ENCODE measurements around the gene ULBP2. TPM values are rescaled to one million over a fixed set of nuclear protein-coding genes. Genes with fewer than 3 reads are reported as not detected.

Gene ULBP2
- total RNA-seq, 1 experiment from 2014 or later, result 0.13 TPM

DNA sequence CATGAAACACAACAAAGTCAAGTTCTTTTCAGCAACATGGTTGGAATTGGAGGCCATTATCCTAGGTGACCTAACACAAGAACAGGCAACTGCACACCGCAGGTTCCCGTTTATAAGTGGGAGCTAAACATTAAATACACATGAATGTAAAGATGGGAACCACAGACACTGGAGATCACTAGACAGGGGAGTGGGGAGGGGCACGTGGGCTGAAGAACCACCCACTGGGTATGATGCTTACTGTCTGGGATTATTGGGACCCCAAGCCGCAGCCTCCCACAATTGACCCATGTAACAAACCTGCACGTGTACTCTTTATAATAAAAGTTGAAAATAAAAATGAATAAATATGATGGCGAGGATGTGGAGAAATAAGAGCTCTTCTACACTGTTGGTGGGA lies 10.3 kb upstream of the ULBP2 start (continued):
- no peak for TF ChIP-seq ZNF219 (CRISPR knock-in tag; IDR thresholded peaks at IDR 0.05; ENCODE audit: borderline replicate concordance)
- TF ChIP-seq, protein P1, sequence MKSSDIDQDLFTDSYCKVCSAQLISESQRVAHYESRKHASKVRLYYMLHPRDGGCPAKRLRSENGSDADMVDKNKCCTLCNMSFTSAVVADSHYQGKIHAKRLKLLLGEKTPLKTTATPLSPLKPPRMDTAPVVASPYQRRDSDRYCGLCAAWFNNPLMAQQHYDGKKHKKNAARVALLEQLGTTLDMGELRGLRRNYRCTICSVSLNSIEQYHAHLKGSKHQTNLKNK (CRISPR knock-in tag; IDR thresholded peaks at IDR 0.05), result no peak
- no peak for TF ChIP-seq ZNF121 (CRISPR knock-in tag; IDR thresholded peaks at IDR 0.05)
- TF ChIP-seq ATF1 (CRISPR knock-in tag; IDR thresholded peaks at IDR 0.05), result no peak
- TF ChIP-seq, protein P2, sequence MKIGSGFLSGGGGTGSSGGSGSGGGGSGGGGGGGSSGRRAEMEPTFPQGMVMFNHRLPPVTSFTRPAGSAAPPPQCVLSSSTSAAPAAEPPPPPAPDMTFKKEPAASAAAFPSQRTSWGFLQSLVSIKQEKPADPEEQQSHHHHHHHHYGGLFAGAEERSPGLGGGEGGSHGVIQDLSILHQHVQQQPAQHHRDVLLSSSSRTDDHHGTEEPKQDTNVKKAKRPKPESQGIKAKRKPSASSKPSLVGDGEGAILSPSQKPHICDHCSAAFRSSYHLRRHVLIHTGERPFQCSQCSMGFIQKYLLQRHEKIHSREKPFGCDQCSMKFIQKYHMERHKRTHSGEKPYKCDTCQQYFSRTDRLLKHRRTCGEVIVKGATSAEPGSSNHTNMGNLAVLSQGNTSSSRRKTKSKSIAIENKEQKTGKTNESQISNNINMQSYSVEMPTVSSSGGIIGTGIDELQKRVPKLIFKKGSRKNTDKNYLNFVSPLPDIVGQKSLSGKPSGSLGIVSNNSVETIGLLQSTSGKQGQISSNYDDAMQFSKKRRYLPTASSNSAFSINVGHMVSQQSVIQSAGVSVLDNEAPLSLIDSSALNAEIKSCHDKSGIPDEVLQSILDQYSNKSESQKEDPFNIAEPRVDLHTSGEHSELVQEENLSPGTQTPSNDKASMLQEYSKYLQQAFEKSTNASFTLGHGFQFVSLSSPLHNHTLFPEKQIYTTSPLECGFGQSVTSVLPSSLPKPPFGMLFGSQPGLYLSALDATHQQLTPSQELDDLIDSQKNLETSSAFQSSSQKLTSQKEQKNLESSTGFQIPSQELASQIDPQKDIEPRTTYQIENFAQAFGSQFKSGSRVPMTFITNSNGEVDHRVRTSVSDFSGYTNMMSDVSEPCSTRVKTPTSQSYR (CRISPR knock-in tag; IDR thresholded peaks at IDR 0.05), result no peak
- TF ChIP-seq RELA (CRISPR knock-in tag; IDR thresholded peaks at IDR 0.05; ENCODE audit: borderline replicate concordance), result no peak

DNA sequence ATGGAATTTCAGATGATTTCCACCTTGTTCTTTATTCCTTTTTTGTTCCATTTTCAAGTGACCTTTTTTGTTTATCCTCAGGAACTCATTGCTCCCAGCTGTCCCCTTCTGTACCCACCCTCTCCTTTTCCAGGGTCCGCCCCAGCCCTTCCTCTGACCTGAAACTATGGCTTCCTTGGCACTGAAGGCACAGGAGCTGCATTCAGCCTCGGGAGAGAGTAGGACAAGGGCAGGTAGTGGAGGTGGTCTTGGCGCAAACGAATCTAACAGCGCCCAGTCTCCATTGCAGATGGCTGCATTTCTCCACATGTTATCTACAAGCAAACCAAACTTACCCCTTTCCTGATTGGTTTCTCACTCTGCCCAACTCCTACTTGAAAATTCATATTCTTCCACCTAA lies 8.8 kb upstream of the ULBP2 start:
- no peaks in the 10 kb centered on the region for H3K4me1 Mint-ChIP-seq
- no peak overlapping the region for H3K4me3 Mint-ChIP-seq
- ChIA-PET CTCF (no interaction called here), POLR2A (no interaction called here)
- no peak for DNase-seq (ENCODE audit: low spot score)
- no peak overlapping the region for H3K27ac Mint-ChIP-seq
- H3K27me3 Mint-ChIP-seq (ENCODE audit: low read depth), result peaks cover 97% of the 10 kb centered on the region
- no peak for ATAC-seq
- no peaks in the 10 kb centered on the region for H3K9me3 Mint-ChIP-seq
- no peak for TF ChIP-seq NFE2L1 (CRISPR knock-in tag; IDR thresholded peaks at IDR 0.05)
- TF ChIP-seq, protein P3, sequence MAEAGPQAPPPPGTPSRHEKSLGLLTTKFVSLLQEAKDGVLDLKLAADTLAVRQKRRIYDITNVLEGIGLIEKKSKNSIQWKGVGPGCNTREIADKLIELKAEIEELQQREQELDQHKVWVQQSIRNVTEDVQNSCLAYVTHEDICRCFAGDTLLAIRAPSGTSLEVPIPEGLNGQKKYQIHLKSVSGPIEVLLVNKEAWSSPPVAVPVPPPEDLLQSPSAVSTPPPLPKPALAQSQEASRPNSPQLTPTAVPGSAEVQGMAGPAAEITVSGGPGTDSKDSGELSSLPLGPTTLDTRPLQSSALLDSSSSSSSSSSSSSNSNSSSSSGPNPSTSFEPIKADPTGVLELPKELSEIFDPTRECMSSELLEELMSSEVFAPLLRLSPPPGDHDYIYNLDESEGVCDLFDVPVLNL (CRISPR knock-in tag; IDR thresholded peaks at IDR 0.05; ENCODE audit: borderline replicate concordance, low read depth), result no peak
- TF ChIP-seq, protein P4, sequence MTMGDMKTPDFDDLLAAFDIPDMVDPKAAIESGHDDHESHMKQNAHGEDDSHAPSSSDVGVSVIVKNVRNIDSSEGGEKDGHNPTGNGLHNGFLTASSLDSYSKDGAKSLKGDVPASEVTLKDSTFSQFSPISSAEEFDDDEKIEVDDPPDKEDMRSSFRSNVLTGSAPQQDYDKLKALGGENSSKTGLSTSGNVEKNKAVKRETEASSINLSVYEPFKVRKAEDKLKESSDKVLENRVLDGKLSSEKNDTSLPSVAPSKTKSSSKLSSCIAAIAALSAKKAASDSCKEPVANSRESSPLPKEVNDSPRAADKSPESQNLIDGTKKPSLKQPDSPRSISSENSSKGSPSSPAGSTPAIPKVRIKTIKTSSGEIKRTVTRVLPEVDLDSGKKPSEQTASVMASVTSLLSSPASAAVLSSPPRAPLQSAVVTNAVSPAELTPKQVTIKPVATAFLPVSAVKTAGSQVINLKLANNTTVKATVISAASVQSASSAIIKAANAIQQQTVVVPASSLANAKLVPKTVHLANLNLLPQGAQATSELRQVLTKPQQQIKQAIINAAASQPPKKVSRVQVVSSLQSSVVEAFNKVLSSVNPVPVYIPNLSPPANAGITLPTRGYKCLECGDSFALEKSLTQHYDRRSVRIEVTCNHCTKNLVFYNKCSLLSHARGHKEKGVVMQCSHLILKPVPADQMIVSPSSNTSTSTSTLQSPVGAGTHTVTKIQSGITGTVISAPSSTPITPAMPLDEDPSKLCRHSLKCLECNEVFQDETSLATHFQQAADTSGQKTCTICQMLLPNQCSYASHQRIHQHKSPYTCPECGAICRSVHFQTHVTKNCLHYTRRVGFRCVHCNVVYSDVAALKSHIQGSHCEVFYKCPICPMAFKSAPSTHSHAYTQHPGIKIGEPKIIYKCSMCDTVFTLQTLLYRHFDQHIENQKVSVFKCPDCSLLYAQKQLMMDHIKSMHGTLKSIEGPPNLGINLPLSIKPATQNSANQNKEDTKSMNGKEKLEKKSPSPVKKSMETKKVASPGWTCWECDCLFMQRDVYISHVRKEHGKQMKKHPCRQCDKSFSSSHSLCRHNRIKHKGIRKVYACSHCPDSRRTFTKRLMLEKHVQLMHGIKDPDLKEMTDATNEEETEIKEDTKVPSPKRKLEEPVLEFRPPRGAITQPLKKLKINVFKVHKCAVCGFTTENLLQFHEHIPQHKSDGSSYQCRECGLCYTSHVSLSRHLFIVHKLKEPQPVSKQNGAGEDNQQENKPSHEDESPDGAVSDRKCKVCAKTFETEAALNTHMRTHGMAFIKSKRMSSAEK (CRISPR knock-in tag; IDR thresholded peaks at IDR 0.05; ENCODE audit: borderline replicate concordance), result no peak
- no peak for TF ChIP-seq MYBL2 (CRISPR knock-in tag; IDR thresholded peaks at IDR 0.05)
- TF ChIP-seq TP53 (CRISPR knock-in tag; IDR thresholded peaks at IDR 0.05), result no peak
- TF ChIP-seq, protein P5, sequence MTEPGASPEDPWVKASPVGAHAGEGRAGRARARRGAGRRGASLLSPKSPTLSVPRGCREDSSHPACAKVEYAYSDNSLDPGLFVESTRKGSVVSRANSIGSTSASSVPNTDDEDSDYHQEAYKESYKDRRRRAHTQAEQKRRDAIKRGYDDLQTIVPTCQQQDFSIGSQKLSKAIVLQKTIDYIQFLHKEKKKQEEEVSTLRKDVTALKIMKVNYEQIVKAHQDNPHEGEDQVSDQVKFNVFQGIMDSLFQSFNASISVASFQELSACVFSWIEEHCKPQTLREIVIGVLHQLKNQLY (CRISPR knock-in tag; IDR thresholded peaks at IDR 0.05), result no peak
- TF ChIP-seq, protein P6, sequence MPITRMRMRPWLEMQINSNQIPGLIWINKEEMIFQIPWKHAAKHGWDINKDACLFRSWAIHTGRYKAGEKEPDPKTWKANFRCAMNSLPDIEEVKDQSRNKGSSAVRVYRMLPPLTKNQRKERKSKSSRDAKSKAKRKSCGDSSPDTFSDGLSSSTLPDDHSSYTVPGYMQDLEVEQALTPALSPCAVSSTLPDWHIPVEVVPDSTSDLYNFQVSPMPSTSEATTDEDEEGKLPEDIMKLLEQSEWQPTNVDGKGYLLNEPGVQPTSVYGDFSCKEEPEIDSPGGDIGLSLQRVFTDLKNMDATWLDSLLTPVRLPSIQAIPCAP (CRISPR knock-in tag; IDR thresholded peaks at IDR 0.05), result no peak
- TF ChIP-seq, protein P7, sequence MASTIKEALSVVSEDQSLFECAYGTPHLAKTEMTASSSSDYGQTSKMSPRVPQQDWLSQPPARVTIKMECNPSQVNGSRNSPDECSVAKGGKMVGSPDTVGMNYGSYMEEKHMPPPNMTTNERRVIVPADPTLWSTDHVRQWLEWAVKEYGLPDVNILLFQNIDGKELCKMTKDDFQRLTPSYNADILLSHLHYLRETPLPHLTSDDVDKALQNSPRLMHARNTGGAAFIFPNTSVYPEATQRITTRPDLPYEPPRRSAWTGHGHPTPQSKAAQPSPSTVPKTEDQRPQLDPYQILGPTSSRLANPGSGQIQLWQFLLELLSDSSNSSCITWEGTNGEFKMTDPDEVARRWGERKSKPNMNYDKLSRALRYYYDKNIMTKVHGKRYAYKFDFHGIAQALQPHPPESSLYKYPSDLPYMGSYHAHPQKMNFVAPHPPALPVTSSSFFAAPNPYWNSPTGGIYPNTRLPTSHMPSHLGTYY (CRISPR knock-in tag; IDR thresholded peaks at IDR 0.05), result no peak
- TF ChIP-seq JAZF1 (CRISPR knock-in tag; IDR thresholded peaks at IDR 0.05), result no peak
- TF ChIP-seq NR2C2 (CRISPR knock-in tag; IDR thresholded peaks at IDR 0.05), result no peak
- TF ChIP-seq SP1 (CRISPR knock-in tag; conservative IDR thresholded peaks at IDR 0.05), result no peak
- no peak for TF ChIP-seq CBFB (CRISPR knock-in tag; IDR thresholded peaks at IDR 0.05; ENCODE audit: low read depth)
- no peak for TF ChIP-seq TCF7 (CRISPR knock-in tag; IDR thresholded peaks at IDR 0.05; ENCODE audit: low read depth)
- no peak for TF ChIP-seq JUN (CRISPR knock-in tag; IDR thresholded peaks at IDR 0.05)
- H3K36me3 Mint-ChIP-seq, result no peaks in the 10 kb centered on the region

Data from WTC11 (cell line).